IPS-18c (cell line): Measurements from ENCODE around the gene TENM4.
"Not testable (repeated sequence)": the region's sequence is repeated elsewhere in the genome, so short reads cannot be mapped to it uniquely, and the experiment has no call there.

Experiments used
- H3K4me3 ChIP-seq: 2 replicates; pipeline ENCODE4 v1.7.0; 2013; ENCODE audit warnings: low read depth, mild to moderate bottlenecking, low read length, moderate library complexity; ENCODE audit not compliant: insufficient read depth
- H3K9me3 ChIP-seq: one replicate; pipeline ENCODE4 v1.6.1; 2013; ENCODE audit warnings: mild to moderate bottlenecking, low read length, moderate library complexity; ENCODE audit not compliant: control insufficient read depth, insufficient read depth

The TENM4 gene

GRCh38 chr11:79199729-79200354 lies 241.0 kb downstream of the TENM4 start:
- Histone ChIP-seq H3K4me3 (no peak overlapping the region), H3K9me3 (peaks cover 2% of the 10 kb centered on the region)

DNA sequence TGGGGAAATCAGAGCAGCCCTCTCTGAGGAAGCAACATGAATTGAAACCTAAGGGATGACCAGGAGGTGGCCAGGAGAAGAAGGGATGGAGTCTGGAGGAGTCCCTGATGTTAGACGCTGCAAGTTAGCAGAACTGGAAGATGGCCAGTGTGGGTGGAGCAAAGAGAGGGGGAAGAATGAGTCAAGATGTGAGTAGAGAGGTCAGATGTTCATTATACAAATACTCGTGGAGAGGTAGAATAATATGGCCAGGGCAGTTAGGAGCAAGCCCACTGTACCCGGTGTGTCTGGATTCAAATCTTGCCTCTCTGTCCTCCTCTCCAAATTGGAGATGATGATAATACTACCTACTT lies 242.0 kb downstream of the TENM4 start:
- H3K9me3 ChIP-seq, result peaks cover 2% of the 10 kb centered on the region
- H3K4me3 ChIP-seq, result no peak overlapping the region

GRCh38 chr11:79198203-79198897 lies 242.5 kb downstream of the TENM4 start:
- no peak overlapping the region for H3K4me3 ChIP-seq
- peaks cover 2% of the 10 kb centered on the region for H3K9me3 ChIP-seq

- Histone ChIP-seq H3K9me3 (peaks cover 2% of the 10 kb centered on the region), H3K4me3 (no peak overlapping the region)
Measured at GRCh38 chr11:79196950-79197349, 243.9 kb downstream of the TENM4 start.

DNA sequence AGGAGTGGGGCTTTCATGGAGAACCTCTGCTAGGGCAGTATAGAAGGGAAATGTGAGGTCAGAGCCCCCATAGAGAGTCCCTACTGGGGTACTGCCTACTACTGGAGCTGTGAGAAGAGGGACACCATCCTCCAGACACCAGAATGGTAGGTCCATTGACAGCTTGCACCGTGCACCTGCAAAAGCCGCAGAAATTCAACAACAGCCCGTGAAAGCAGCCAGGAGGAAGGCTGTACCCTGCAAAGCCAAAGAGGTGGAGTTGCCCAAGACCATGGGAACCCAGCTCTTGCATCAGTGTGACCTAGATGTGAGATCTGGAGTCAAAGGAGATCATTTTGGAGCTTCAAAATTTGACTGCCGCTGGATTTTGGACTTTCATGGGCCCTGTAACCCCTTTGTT lies 245.6 kb downstream of the TENM4 start:
- Histone ChIP-seq H3K9me3 (peaks cover 2% of the 10 kb centered on the region), H3K4me3 (no peak overlapping the region)

GRCh38 chr11:79193663-79194310 lies 247.0 kb downstream of the TENM4 start:
- Histone ChIP-seq H3K9me3 (no peaks in the 10 kb centered on the region), H3K4me3 (no peak overlapping the region)

DNA sequence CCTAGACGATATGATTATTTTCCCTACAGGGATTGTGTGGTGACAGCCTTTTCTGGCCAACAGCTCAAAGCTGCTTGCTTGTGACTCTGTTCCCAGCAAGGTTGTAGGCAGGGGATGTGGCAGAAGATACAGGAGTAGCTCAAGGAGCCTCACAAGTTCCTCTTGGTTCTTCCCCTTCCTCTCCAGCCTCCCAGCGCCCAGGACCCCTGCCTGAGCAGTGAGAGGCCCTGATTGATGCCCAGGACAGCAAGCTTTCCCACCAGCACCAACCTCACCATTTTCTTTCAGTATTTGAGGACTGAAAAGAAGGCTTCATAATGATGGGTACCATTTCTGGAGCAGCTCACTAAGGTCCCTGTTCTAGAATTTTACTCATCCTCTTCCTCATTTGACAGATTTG lies 248.0 kb downstream of the TENM4 start:
- no peak overlapping the region for H3K4me3 ChIP-seq
- peaks cover 3% of the 10 kb centered on the region for H3K9me3 ChIP-seq

DNA sequence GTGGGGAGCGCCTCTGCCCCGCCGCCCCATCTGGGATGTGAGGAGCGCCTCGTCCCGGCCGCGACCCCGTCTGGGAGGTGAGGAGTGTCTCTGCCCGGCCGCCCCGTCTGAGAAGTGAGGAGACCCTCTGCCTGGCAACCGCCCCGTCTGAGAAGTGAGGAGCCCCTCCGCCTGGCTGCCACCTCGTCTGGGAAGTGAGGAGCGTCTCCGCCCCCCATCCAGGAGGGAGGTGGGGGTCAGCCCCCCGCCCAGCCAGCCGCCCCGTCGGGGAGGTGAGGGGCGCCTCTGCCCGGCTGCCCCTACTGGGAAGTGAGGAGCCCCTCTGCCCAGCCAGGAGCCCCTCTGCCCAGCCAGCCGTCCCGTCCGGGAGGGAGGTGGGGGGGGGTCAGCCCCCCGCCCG lies 249.1 kb downstream of the TENM4 start:
- not testable (repeated sequence) for H3K9me3 ChIP-seq

DNA sequence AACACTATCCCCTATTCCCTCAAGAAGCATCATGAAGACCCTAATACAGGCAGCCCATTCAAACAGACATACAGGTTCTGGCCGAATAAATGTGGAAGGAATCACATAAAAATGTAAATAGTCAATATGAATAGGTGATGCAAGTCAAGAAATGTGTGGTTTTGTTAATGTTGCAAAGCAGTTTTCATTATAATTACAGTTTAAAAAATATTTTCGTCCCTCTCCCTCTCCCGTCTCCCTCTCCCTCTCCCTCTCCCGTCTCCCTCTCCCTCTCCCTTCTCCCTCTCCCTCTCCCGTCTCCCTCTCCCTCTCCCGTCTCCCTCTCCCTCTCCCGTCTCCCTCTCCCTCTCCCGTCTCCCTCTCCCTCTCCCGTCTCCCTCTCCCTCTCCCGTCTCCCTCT lies 250.3 kb downstream of the TENM4 start:
- not testable (repeated sequence) for H3K4me3 ChIP-seq, H3K9me3 ChIP-seq

More for the DNA sequence above, 249.1 kb downstream of the TENM4 start:
- not testable (repeated sequence) for H3K4me3 ChIP-seq

DNA sequence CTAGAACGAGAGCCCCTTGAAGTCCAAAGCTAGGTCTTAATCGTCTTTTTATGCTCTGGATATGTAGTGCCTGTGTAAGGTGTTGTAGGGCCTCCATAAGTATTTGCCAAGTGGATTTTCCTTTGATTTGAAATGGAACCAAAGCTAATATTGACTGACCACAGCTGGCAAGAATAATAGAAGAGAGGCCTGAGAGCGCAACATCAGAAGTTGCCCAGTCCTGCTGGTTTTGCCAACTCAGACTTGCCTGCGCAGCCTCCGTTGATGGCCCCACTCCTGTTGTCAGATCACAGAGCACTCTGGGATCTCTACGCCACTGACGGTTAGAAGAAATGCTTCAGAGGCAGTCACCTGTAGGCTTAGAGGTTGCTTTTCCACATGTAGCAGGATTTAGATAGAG lies 251.2 kb downstream of the TENM4 start:
- Histone ChIP-seq H3K9me3 (peaks cover 5% of the 10 kb centered on the region), H3K4me3 (no peak overlapping the region)

- H3K9me3 ChIP-seq, result peaks cover 5% of the 10 kb centered on the region
- no peak overlapping the region for H3K4me3 ChIP-seq
Measured at GRCh38 chr11:79189055-79189454, 251.8 kb downstream of the TENM4 start.

DNA sequence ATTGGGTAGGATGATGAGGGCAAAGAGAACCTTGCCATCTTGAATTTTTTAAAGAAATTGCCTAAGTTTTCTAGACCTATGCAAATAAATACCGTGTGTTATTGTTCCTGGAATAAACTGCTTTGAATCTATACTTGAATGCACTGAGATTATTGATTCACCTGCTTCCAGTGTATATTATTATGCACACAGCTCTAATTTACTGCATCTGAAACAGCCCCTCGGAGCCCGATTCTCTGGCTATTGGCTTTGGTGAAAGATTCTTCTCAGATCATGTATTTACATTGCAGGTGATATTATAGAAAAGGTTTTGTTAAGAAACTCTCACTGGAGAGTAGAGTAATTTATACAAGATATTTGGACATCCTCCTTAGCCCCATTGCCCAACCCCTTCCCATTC lies 254.2 kb downstream of the TENM4 start:
- no peak overlapping the region for H3K4me3 ChIP-seq

DNA sequence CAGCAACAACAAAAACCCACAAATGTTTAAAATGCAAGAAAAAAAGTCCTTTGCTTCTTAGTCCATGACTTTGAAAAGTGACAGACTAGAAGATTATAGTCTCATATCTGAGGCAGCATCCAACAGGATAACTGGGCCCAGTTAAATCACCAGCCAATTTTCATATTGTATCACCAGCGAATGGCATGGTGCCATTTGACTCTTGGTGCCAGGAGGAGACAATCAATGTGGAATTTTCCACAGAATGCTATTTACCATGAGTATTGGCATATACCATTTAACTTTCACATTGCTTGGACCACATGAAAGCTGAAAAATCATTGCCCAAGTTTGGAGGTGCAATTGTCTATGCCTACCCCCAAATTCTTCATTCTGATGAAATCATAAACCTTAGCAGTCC lies 255.5 kb downstream of the TENM4 start:
- H3K9me3 ChIP-seq, result peaks cover 5% of the 10 kb centered on the region

More for the DNA sequence above, 254.2 kb downstream of the TENM4 start:
- H3K9me3 ChIP-seq, result peaks cover 5% of the 10 kb centered on the region

GRCh38 chr11:79184285-79184684 lies 256.5 kb downstream of the TENM4 start:
- H3K9me3 ChIP-seq, result peaks cover 5% of the 10 kb centered on the region
- H3K4me3 ChIP-seq, result no peak overlapping the region

More for the DNA sequence above, 255.5 kb downstream of the TENM4 start:
- H3K4me3 ChIP-seq, result no peak overlapping the region

GRCh38 chr11:79182794-79183193 lies 258.0 kb downstream of the TENM4 start:
- Histone ChIP-seq H3K9me3 (peaks cover 4% of the 10 kb centered on the region), H3K4me3 (no peak overlapping the region)

DNA sequence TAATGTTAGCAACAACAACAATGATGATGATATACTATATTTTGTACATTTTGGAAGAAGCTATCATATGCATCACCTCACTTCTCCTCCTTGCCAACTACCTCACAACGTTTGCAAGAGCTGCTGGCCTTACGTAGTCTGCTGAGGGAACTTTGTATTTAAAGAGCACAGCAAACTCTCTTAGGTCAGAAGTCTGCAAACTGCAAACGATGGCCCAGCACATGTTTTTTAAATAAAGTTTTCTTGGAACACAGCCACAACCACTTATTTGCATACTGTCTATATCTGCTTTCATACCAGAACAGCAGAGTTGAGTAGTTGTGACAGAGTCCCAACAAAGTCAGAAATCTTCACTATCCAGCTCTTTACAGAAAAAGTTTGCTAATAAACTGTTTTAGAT lies 261.7 kb downstream of the TENM4 start:
- no peak overlapping the region for H3K4me3 ChIP-seq
- peaks cover 2% of the 10 kb centered on the region for H3K9me3 ChIP-seq

DNA sequence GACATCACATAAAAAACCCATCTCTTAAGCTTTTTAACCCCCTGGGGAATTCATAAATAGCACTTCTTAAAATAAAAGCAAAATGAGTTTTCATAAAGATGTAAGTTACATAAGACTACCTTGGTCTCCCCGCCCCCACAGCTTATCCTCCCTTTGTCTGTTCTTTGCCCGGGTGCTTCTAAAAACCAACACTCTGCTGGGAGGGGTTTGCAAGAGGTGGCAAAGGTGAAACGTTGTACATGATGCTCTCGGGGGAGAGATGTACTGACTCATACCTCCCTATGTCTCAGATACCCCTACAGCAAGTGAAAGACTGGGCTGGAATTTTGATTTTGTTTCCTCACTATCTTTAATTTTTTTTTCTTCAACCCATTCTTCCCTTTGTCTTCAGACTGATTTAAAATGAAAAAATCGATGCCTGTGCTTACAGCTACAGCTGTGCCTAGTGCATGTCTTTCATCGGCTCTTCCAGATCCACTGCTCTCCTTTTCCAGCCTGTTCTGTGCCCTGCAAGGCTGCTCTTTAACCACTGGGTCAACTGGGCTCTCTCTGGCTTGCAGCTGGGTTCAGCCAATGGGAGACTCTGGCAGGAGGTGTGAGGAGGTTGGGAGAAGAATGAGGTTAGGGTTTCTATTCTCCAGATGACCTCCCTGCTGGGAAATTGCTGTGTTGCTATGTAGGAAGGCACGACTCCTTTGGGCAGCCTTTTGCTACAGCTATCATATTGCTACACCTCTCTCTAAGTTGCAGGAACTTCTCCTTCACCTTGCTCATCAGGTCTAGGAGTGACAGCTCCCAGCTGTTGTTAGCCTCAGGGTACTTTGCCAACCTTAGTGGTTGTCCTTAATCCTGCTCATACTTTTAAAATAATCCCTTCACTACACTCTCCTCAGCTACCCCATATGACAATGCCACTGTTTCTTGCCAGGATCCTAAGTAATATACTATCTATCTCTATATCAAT lies 266.5 kb downstream of the TENM4 start:
- no peak overlapping the region for H3K4me3 ChIP-seq
- peaks cover 2% of the 10 kb centered on the region for H3K9me3 ChIP-seq
